ENCODE data around the gene CHML. TPM values are rescaled to one million over a fixed set of nuclear protein-coding genes. Genes with fewer than 3 reads are reported as not detected.

CHML gene
- total RNA-seq, 1 experiment from 2014 or later: 19.3 TPM

GRCh38 chr1:241645199-241645598 is 5.0 kb upstream of the CHML start:
- Histone ChIP-seq H3K9me3 (ENCODE audit: control insufficient read depth, insufficient read depth, low read depth, low read length) (peaks cover 4% of the 10 kb centered on the region; the same call in 1 of the 2 replicates), H3K27ac (ENCODE audit: low read length) (no peak overlapping the region), H3K4me1 (ENCODE audit: control insufficient read depth, insufficient read depth, low read length) (peaks cover 3% of the 10 kb centered on the region; the same call in 1 of the 2 replicates), H3K27me3 (ENCODE audit: control insufficient read depth, insufficient read depth, low read length) (no peaks in the 10 kb centered on the region), H3K36me3 (ENCODE audit: control insufficient read depth, insufficient read depth, low read length) (no peaks in the 10 kb centered on the region), H3K4me3 (ENCODE audit: low read depth in 2 of 2, low read length in 2 of 2) (no peak overlapping the region)
- CTCF ChIA-PET: no interaction called here
- DNase-seq (ENCODE audit: low read depth, low spot score): no peak
- BruUV-seq (replicated peaks): no TSS peak
- no peak for ATAC-seq
- no peak for TF ChIP-seq POLR2AphosphoS5 (IDR thresholded peaks at IDR 0.05; ENCODE audit: low read depth, low read length)
- no peak for TF ChIP-seq REST (IDR thresholded peaks at IDR 0.05; ENCODE audit: insufficient read depth in 1 of 2, low read depth in 2 of 2, low read length in 1 of 2)
- TF ChIP-seq SIN3A (IDR thresholded peaks at IDR 0.05; ENCODE audit: borderline replicate concordance, insufficient read depth, low read depth, low read length): no peak
- TF ChIP-seq TCF7L2 (IDR thresholded peaks at IDR 0.05; ENCODE audit: low read depth, low read length): no peak
- no peak for TF ChIP-seq CTCF (IDR thresholded peaks at IDR 0.05)
- POLR2A ChIA-PET: no interaction called here
- intact Hi-C loops (cut with micrococcal nuclease; ENCODE audit: unreplicated experiment) (no loop called here), in situ Hi-C loops (cut with HindIII; ENCODE audit: low pct_unique_long_range_greater_than_20kb, low sequenced_read_pairs) (no loop called here)

- Histone ChIP-seq H3K4me1 (ENCODE audit: control insufficient read depth, insufficient read depth, low read length) (peaks cover 3% of the 10 kb centered on the region; the same call in 1 of the 2 replicates), H3K9me3 (ENCODE audit: control insufficient read depth, insufficient read depth, low read depth, low read length) (peaks cover 4% of the 10 kb centered on the region; the same call in 1 of the 2 replicates), H3K27ac (ENCODE audit: low read length) (no peak overlapping the region), H3K36me3 (ENCODE audit: control insufficient read depth, insufficient read depth, low read length) (no peaks in the 10 kb centered on the region), H3K4me3 (ENCODE audit: low read depth in 2 of 2, low read length in 2 of 2) (no peak overlapping the region), H3K27me3 (ENCODE audit: control insufficient read depth, insufficient read depth, low read length) (no peaks in the 10 kb centered on the region)
- DNase-seq (ENCODE audit: low read depth, low spot score) (no peak), ATAC-seq (no peak)
- TF ChIP-seq SIN3A (IDR thresholded peaks at IDR 0.05; ENCODE audit: borderline replicate concordance, insufficient read depth, low read depth, low read length) (no peak), REST (IDR thresholded peaks at IDR 0.05; ENCODE audit: insufficient read depth in 1 of 2, low read depth in 2 of 2, low read length in 1 of 2) (no peak), TCF7L2 (IDR thresholded peaks at IDR 0.05; ENCODE audit: low read depth, low read length) (no peak), POLR2AphosphoS5 (IDR thresholded peaks at IDR 0.05; ENCODE audit: low read depth, low read length) (no peak), CTCF (IDR thresholded peaks at IDR 0.05) (no peak)
- ChIA-PET POLR2A (no interaction called here), CTCF (no interaction called here)
- in situ Hi-C loops (cut with HindIII; ENCODE audit: low pct_unique_long_range_greater_than_20kb, low sequenced_read_pairs): no loop called here
- intact Hi-C loops (cut with micrococcal nuclease; ENCODE audit: unreplicated experiment): no loop called here
- BruUV-seq (replicated peaks): no TSS peak
Measured at GRCh38 chr1:241644259-241644658, 4.1 kb upstream of the CHML start.

Measured in Panc1 (cell line).